ENCODE results near the gene ASAP3. TPM values are rescaled to one million over a fixed set of nuclear protein-coding genes. Genes with fewer than 3 reads are reported as not detected.

Gene ASAP3
- total and polyA plus RNA-seq, 2 of the 13 experiments (the other 11 are each of a cell fraction or from before 2014, with no cell fraction given), result 32.6 to 37.0 TPM

- no peak for TF ChIP-seq MNT (IDR thresholded peaks at IDR 0.05)
- no peak for TF ChIP-seq ZNF101 (CRISPR knock-in tag; IDR thresholded peaks at IDR 0.05; ENCODE audit: borderline replicate concordance, low read depth)
- peak; percentile 77 for TF ChIP-seq ARID5B (CRISPR knock-in tag; IDR thresholded peaks at IDR 0.05)
- TF ChIP-seq KDM4B (CRISPR knock-in tag; IDR thresholded peaks at IDR 0.05), result no peak
- no peak for TF ChIP-seq ZNF337 (CRISPR knock-in tag; IDR thresholded peaks at IDR 0.05; ENCODE audit: borderline replicate concordance, low read depth)
- peak; percentile 29; the same call in 1 of the 2 replicates for TF ChIP-seq ZSCAN25 (CRISPR knock-in tag; IDR thresholded peaks at IDR 0.05)
- no peak for TF ChIP-seq HNRNPL (IDR thresholded peaks at IDR 0.05; ENCODE audit: low read depth, low read length)
- TF ChIP-seq REST (IDR thresholded peaks at IDR 0.05; ENCODE audit: borderline replicate concordance in 1 of 2, low read depth in 1 of 2, low read length in 2 of 2), result no peak
- no peak for TF ChIP-seq ZBTB39 (CRISPR knock-in tag; IDR thresholded peaks at IDR 0.05)
- TF ChIP-seq ZNF121 (CRISPR knock-in tag; IDR thresholded peaks at IDR 0.05), result peak; percentile 26; the same call in 1 of the 2 replicates
Measured at GRCh38 chr1:23478896-23479665, 4.9 kb downstream of the ASAP3 start (continued).

All from HepG2 (cell line).